IMR-90 (cell line): ENCODE results near the gene SVIL. TPM values are rescaled to one million over a fixed set of nuclear protein-coding genes. Genes with fewer than 3 reads are reported as not detected.

Experiments used
- ATAC-seq: fragments of 200-7000 bp; cut with Tn5 transposase; 2 replicates; pipeline ENCODE4 v1.9.1; 2020; ENCODE audit warnings: low read depth, mild to moderate bottlenecking, moderate library complexity
- BruUV-seq: library from RNA; stranded (reverse); fragments of 400-500 nt; replicated peaks from 2 replicates; lab custom pipeline; 2021; lab: Mats Ljungman, UMichigan
- CTCF ChIA-PET: fragments of 300-600 bp; formaldehyde crosslinking; extraction: SDS; loops from one replicate; lab custom pipeline; 2021; ENCODE audit warnings: antibody characterized with exemption; lab: Yijun Ruan, JAX
- POLR2A ChIA-PET: fragments of 300-600 bp; sonication (Branson Sonifier 250); formaldehyde crosslinking; loops from one replicate; lab custom pipeline; 2022; ENCODE audit warnings: antibody characterized with exemption; ENCODE audit not compliant: unreplicated experiment; lab: Charles Lee
- DNase-seq: peaks from one replicate; pipeline ENCODE4 v3.0.0; 2013
- H2AFZ ChIP-seq: replicated peaks from 2 replicates; pipeline ENCODE3; 2013; ENCODE audit warnings: low read length, mild to moderate bottlenecking; ENCODE audit not compliant: poor library complexity
- H2AK5ac ChIP-seq: 2 replicates; pipeline ENCODE4 v1.6.1; 2013; ENCODE audit warnings: low read depth, low read length, inconsistent platforms
- H2AK9ac ChIP-seq: replicated peaks from 2 replicates; pipeline ENCODE3; 2013; ENCODE audit warnings: mild to moderate bottlenecking, low read depth, low read length, moderate library complexity; ENCODE audit not compliant: poor library complexity
- H2BK120ac ChIP-seq: 2 replicates; pipeline ENCODE4 v1.6.1; 2013; ENCODE audit warnings: low read depth, low read length, inconsistent platforms
- H2BK15ac ChIP-seq: 3 replicates; pipeline ENCODE4 v1.6.1; 2013; ENCODE audit warnings: low read depth, low read length, inconsistent platforms
- H2BK20ac ChIP-seq: 2 replicates; pipeline ENCODE4 v1.6.1; 2013; ENCODE audit warnings: low read depth, mild to moderate bottlenecking, inconsistent platforms, low read length, moderate library complexity
- H2BK5ac ChIP-seq: 2 replicates; pipeline ENCODE4 v1.6.1; 2013; ENCODE audit warnings: mild to moderate bottlenecking, low read depth, low read length, inconsistent platforms; ENCODE audit not compliant: poor library complexity, severe bottlenecking
- H3K14ac ChIP-seq: replicated peaks from 2 replicates; pipeline ENCODE4 v1.6.1; 2013; ENCODE audit warnings: low read depth, low read length, inconsistent platforms
- H3K18ac ChIP-seq: 2 replicates; pipeline ENCODE4 v1.6.1; 2013; ENCODE audit warnings: low read depth, low read length, control low read depth
- H3K23ac ChIP-seq: 2 replicates; pipeline ENCODE4 v1.6.1; 2013; ENCODE audit warnings: low read depth, low read length, inconsistent platforms
- H3K27ac ChIP-seq: 2 replicates; pipeline ENCODE4 v1.5.1; 2013; ENCODE audit warnings: mild to moderate bottlenecking, control low read depth, low read length; ENCODE audit not compliant: insufficient read depth
- H3K27me3 ChIP-seq: 2 replicates; pipeline ENCODE4 v1.6.1; 2013; ENCODE audit warnings: low read length; ENCODE audit not compliant: control insufficient read depth, insufficient read depth
- H3K36me3 ChIP-seq: 2 replicates; pipeline ENCODE4 v1.6.1; 2013; ENCODE audit warnings: low read length, mixed read lengths; ENCODE audit not compliant: control insufficient read depth, insufficient read depth
- H3K4ac ChIP-seq: 2 replicates; pipeline ENCODE4 v1.6.1; 2013; ENCODE audit warnings: low read depth, low read length, inconsistent platforms
- H3K4me1 ChIP-seq: 2 replicates; pipeline ENCODE4 v1.6.1; 2013; ENCODE audit warnings: low read length, mixed read lengths; ENCODE audit not compliant: control insufficient read depth, insufficient read depth
- H3K4me2 ChIP-seq: 2 replicates; pipeline ENCODE4 v1.6.1; 2013; ENCODE audit warnings: low read depth, mild to moderate bottlenecking, control low read depth, low read length, moderate library complexity
- H3K4me3 ChIP-seq: 2 replicates; pipeline ENCODE4 v1.5.1; 2013; ENCODE audit warnings: low read depth, mild to moderate bottlenecking, control low read depth, low read length, moderate library complexity; ENCODE audit not compliant: insufficient read depth
- H3K56ac ChIP-seq: 2 replicates; pipeline ENCODE4 v1.6.1; 2013; ENCODE audit warnings: low read length, inconsistent platforms; ENCODE audit not compliant: insufficient read depth; ENCODE audit errors: extremely low read depth
- H3K79me1 ChIP-seq, 2 experiments: 2 replicates each; pipeline ENCODE4 v1.6.1; 2013; ENCODE audit warnings: low read length in 2 of 2, inconsistent platforms in 1 of 2, low read depth in 1 of 2
- H3K9ac ChIP-seq: 2 replicates; pipeline ENCODE4 v1.6.1; 2013; ENCODE audit warnings: low read depth, low read length, control low read depth
- H3K9me1 ChIP-seq: 2 replicates; pipeline ENCODE4 v1.6.1; 2013; ENCODE audit warnings: low read length, inconsistent platforms; ENCODE audit not compliant: insufficient read depth
- H3K9me3 ChIP-seq: 2 replicates; pipeline ENCODE4 v1.6.1; 2013; ENCODE audit warnings: low read length; ENCODE audit not compliant: control insufficient read depth, insufficient read depth
- H4K20me1 ChIP-seq: 2 replicates; pipeline ENCODE4 v1.6.1; 2013; ENCODE audit warnings: low read length, inconsistent platforms; ENCODE audit not compliant: insufficient read depth
- H4K5ac ChIP-seq: 2 replicates; pipeline ENCODE4 v1.6.1; 2013; ENCODE audit warnings: mild to moderate bottlenecking, low read depth, low read length, control low read depth
- H4K8ac ChIP-seq, 2 experiments: 2 replicates each; pipeline ENCODE4 v1.6.1; 2013; ENCODE audit warnings: low read depth in 2 of 2, low read length in 2 of 2, control low read depth in 1 of 2, inconsistent platforms in 1 of 2
- H4K91ac ChIP-seq: 2 replicates; pipeline ENCODE4 v1.6.1; 2013; ENCODE audit warnings: low read depth, low read length, inconsistent platforms; ENCODE audit not compliant: insufficient read depth
- BHLHE40 ChIP-seq: fragments of 150-350 bp; IDR thresholded peaks from 2 replicates; pipeline ENCODE4 v1.6.1; 2016; ENCODE audit warnings: mild to moderate bottlenecking, low read depth, low read length
- MAFK ChIP-seq: IDR thresholded peaks from 2 replicates; pipeline ENCODE4 v1.6.1; 2012; ENCODE audit warnings: low read depth, low read length, improper control_type of control experiment
- POLR2A ChIP-seq: IDR thresholded peaks from 2 replicates; pipeline ENCODE4 v1.6.1; 2012; ENCODE audit warnings: mild to moderate bottlenecking, low read depth, low read length
- WGBS, 2 experiments: methylation state at CpG; one replicate each; pipeline versions ENCODE4 v1.1.5 to v1.1.7; 2013; ENCODE audit warnings: missing lambda C conversion rate in 2 of 2; ENCODE audit not compliant: insufficient read length in 1 of 2; ENCODE audit errors: extremely low coverage in 2 of 2; 5-methylcytosine and 5-hydroxymethylcytosine counted together
- dilution Hi-C: fragments of 300-500 bp; cut with HindIII; formaldehyde crosslinking; loops from one replicate; pipeline ENCODE4 v1.14.3; 2018; ENCODE audit warnings: low sequenced_read_pairs; ENCODE audit not compliant: unreplicated experiment
- in situ Hi-C: fragments of 300-500 bp; cut with MboI; formaldehyde crosslinking; loops from 3 replicates; pipeline ENCODE4 v1.14.3; 2019; ENCODE audit warnings: low sequenced_read_pairs, inconsistent platforms, mixed read lengths
- intact Hi-C: fragments of 100-400 bp; cut with micrococcal nuclease; formaldehyde crosslinking; loops from 2 replicates; pipeline ENCODE4 v1.10.0; 2022
- polyA plus RNA-seq, 3 experiments: library from polyadenylated mRNA; depleted of rRNA; stranded (reverse); fragments of >200 nt; gene quantifications; 2 replicates each; pipeline ENCODE4 v1.2.3, GENCODE V29; 2012; ENCODE audit warnings: low replicate concordance in 1 of 3
- total RNA-seq: library from RNA; depleted of rRNA; stranded (reverse); fragments of >200 nt; gene quantifications from 2 replicates; pipeline ENCODE4 v1.2.3, GENCODE V29; 2012

SVIL gene
- total and polyA plus RNA-seq, 2 of the 4 experiments (the other 2 are of a cell fraction), result 11.5 to 11.6 TPM

GRCh38 chr10:29647478-29647877, 12.7 kb upstream of the SVIL start:
- Histone ChIP-seq H3K27ac (no peak overlapping the region), H4K20me1 (peaks cover 45% of the 10 kb centered on the region), H3K4me3 (no peak overlapping the region), H3K4ac (peak overlapping the region; percentile 34; the same call in 1 of the 2 replicates), H4K91ac (no peak overlapping the region), H3K14ac (peak overlapping the region; percentile 25; the same call in 1 of the 2 replicates), H3K4me2 (no peak overlapping the region), H4K8ac (no peak overlapping the region), H2BK15ac (no peak overlapping the region), H3K18ac (no peak overlapping the region), H2AK5ac (no peak overlapping the region), H2AFZ (no peak overlapping the region), H3K36me3 (no peaks in the 10 kb centered on the region), H3K9me3 (no peaks in the 10 kb centered on the region), H3K56ac (no peak overlapping the region), H2AK9ac (no peak overlapping the region), H3K9ac (no peak overlapping the region), H2BK120ac (no peak overlapping the region), H3K4me1 (peaks cover 34% of the 10 kb centered on the region), H4K5ac (no peak overlapping the region), H3K9me1 (peaks cover 40% of the 10 kb centered on the region), H2BK20ac (no peak overlapping the region), H3K79me1 (peaks cover 26 to 88% of the 10 kb centered on the region in 2 experiments), H3K27me3 (no peaks in the 10 kb centered on the region), H3K23ac (no peak overlapping the region), H2BK5ac (no peak overlapping the region)
- intact Hi-C loops, result no loop called here
- in situ Hi-C loops, result no loop called here
- no TSS peak for BruUV-seq
- WGBS, 2 experiments, result 80% methylated on average over 1 of the region's 5 CpGs; no CpG with 5 or more reads in 1 of the 2 experiments
- ChIA-PET POLR2A (no interaction called here), CTCF (no interaction called here)
- no peak for ATAC-seq
- DNase-seq, result no peak
- TF ChIP-seq POLR2A (no peak), MAFK (no peak), BHLHE40 (no peak)
- dilution Hi-C loops, result no loop called here
